ENCODE data around the gene METTL1. TPM values are rescaled to one million over a fixed set of nuclear protein-coding genes. Genes with fewer than 3 reads are reported as not detected.

The METTL1 gene
- total and polyA plus RNA-seq, 9 of the 15 experiments (the other 6 are each of a cell fraction or from before 2014, with no cell fraction given), result 12.6 to 65.9 (median 39.2) TPM

GRCh38 chr12:57744777-57745484 is 27.0 kb downstream of the METTL1 start, which contains the start of gene TSPAN31 (continued):
- TF ChIP-seq ID3 (CRISPR knock-in tag; IDR thresholded peaks at IDR 0.05) (no peak), ID3 (tag; IDR thresholded peaks at IDR 0.05) (no peak), ADNP (tag; IDR thresholded peaks at IDR 0.05) (no peak), THRA (IDR thresholded peaks at IDR 0.05) (no peak), E2F4 (CRISPR knock-in tag; IDR thresholded peaks at IDR 0.05; ENCODE audit: low read depth) (no peak), SIRT6 (IDR thresholded peaks at IDR 0.05; ENCODE audit: low read depth, low read length) (peak; percentile 80), SP2 (IDR thresholded peaks at IDR 0.05; ENCODE audit: extremely low read depth, low read depth, low read length, poor library complexity, severe bottlenecking) (peak; percentile 63), YBX1 (IDR thresholded peaks at IDR 0.05) (no peak), NFYB (IDR thresholded peaks at IDR 0.05; ENCODE audit: extremely low read depth, insufficient read length) (peak; percentile 94), CSDE1 (IDR thresholded peaks at IDR 0.05) (0 out of 4 replicates have a peak, but pooled peaks of 1 of the 2 experiments have one; percentile 27), CBFB (CRISPR knock-in tag; IDR thresholded peaks at IDR 0.05) (no peak; the same call in 1 of the 2 replicates), ZNF184 (CRISPR knock-in tag; IDR thresholded peaks at IDR 0.05) (no peak), GABPB1 (CRISPR knock-in tag; IDR thresholded peaks at IDR 0.05) (no peak; the same call in 1 of the 2 replicates), PRMT5 (CRISPR knock-in tag; IDR thresholded peaks at IDR 0.05) (no peak), ZNF239 (CRISPR knock-in tag; IDR thresholded peaks at IDR 0.05) (no peak), MLX (CRISPR knock-in tag; conservative IDR thresholded peaks at IDR 0.05) (peak in 1 of 2 experiments; percentile 20; a peak in 1 of 4 replicates), ZNF134 (CRISPR knock-in tag; conservative IDR thresholded peaks at IDR 0.05) (no peak), HIVEP1 (CRISPR knock-in tag; IDR thresholded peaks at IDR 0.05) (no peak), SUPT5H (IDR thresholded peaks at IDR 0.05) (peak; percentile 80), MNT (conservative IDR thresholded peaks at IDR 0.05) (peak; percentile 29 to 50)

Data from K562 (cell line).